ENCODE data around the gene CAMTA1. TPM values are rescaled to one million over a fixed set of nuclear protein-coding genes. Genes with fewer than 3 reads are reported as not detected.

Gene CAMTA1
- total RNA-seq, 1 donor from 2014 or later: 63.8 TPM

- no peak for TF ChIP-seq CTCF (IDR thresholded peaks at IDR 0.05)
- H3K9me3 Mint-ChIP-seq (ENCODE audit: low read depth): no peaks in the 10 kb centered on the region
- H3K4me1 Mint-ChIP-seq (ENCODE audit: low read depth): peaks cover 12% of the 10 kb centered on the region
- no peak for DNase-seq (ENCODE audit: low spot score)
- H3K27ac Mint-ChIP-seq (ENCODE audit: unreplicated experiment): peak overlapping the region; percentile 90
- peak overlapping the region; percentile 25 for H3K4me3 Mint-ChIP-seq (ENCODE audit: unreplicated experiment)
- H3K36me3 Mint-ChIP-seq (ENCODE audit: low read depth): peaks cover 6% of the 10 kb centered on the region
- no peaks in the 10 kb centered on the region for H3K27me3 Mint-ChIP-seq (ENCODE audit: low read depth)
Observed at GRCh38 chr1:7781923-7782495, 996.8 kb downstream of the CAMTA1 start.

GRCh38 chr1:7783178-7783711, 998.0 kb downstream of the CAMTA1 start:
- no peaks in the 10 kb centered on the region for H3K9me3 Mint-ChIP-seq (ENCODE audit: low read depth)
- DNase-seq (ENCODE audit: low spot score): no peak
- peak overlapping the region; percentile 90 for H3K27ac Mint-ChIP-seq (ENCODE audit: unreplicated experiment)
- peaks cover 12% of the 10 kb centered on the region for H3K4me1 Mint-ChIP-seq (ENCODE audit: low read depth)
- H3K36me3 Mint-ChIP-seq (ENCODE audit: low read depth): peaks cover 6% of the 10 kb centered on the region
- peak overlapping the region; percentile 76 for H3K4me3 Mint-ChIP-seq (ENCODE audit: unreplicated experiment)
- H3K27me3 Mint-ChIP-seq (ENCODE audit: low read depth): no peaks in the 10 kb centered on the region
- TF ChIP-seq CTCF (IDR thresholded peaks at IDR 0.05): no peak

- peak within 1 kb of the TSS; percentile 76 for H3K4me3 Mint-ChIP-seq (ENCODE audit: unreplicated experiment)
- peak within 1 kb of the TSS; percentile 90 for H3K27ac Mint-ChIP-seq (ENCODE audit: unreplicated experiment)
- TF ChIP-seq CTCF (IDR thresholded peaks at IDR 0.05): no peak
- H3K36me3 Mint-ChIP-seq (ENCODE audit: low read depth): peaks cover 4% of the 10 kb centered on the region
- no peaks in the 10 kb centered on the region for H3K27me3 Mint-ChIP-seq (ENCODE audit: low read depth)
- H3K4me1 Mint-ChIP-seq (ENCODE audit: low read depth): peaks cover 12% of the 10 kb centered on the region
- no peaks in the 10 kb centered on the region for H3K9me3 Mint-ChIP-seq (ENCODE audit: low read depth)
- peak; percentile 98 for DNase-seq (ENCODE audit: low spot score)
Observed at GRCh38 chr1:7783826-7784491, 998.7 kb downstream of the CAMTA1 start, which contains the start of gene PER3. TSS of gene PER3 (plus strand) at chr1:7784291. CDS start at chr1:7784878, 587 bp downstream.

GRCh38 chr1:7784492-7785071, 999.3 kb downstream of the CAMTA1 start:
- peak overlapping the region; percentile 22 for H3K4me3 Mint-ChIP-seq (ENCODE audit: unreplicated experiment)
- no peak overlapping the region for H3K27ac Mint-ChIP-seq (ENCODE audit: unreplicated experiment)
- peaks cover 12% of the 10 kb centered on the region for H3K4me1 Mint-ChIP-seq (ENCODE audit: low read depth)
- no peak for DNase-seq (ENCODE audit: low spot score)
- TF ChIP-seq CTCF (IDR thresholded peaks at IDR 0.05): no peak
- peaks cover 4% of the 10 kb centered on the region for H3K36me3 Mint-ChIP-seq (ENCODE audit: low read depth)
- no peaks in the 10 kb centered on the region for H3K9me3 Mint-ChIP-seq (ENCODE audit: low read depth)
- H3K27me3 Mint-ChIP-seq (ENCODE audit: low read depth): no peaks in the 10 kb centered on the region

GRCh38 chr1:7785108-7785507, 999.9 kb downstream of the CAMTA1 start:
- DNase-seq (ENCODE audit: low spot score): no peak
- H3K4me1 Mint-ChIP-seq (ENCODE audit: low read depth): peaks cover 12% of the 10 kb centered on the region
- H3K4me3 Mint-ChIP-seq (ENCODE audit: unreplicated experiment): no peak overlapping the region
- H3K9me3 Mint-ChIP-seq (ENCODE audit: low read depth): no peaks in the 10 kb centered on the region
- H3K27me3 Mint-ChIP-seq (ENCODE audit: low read depth): no peaks in the 10 kb centered on the region
- peaks cover 2% of the 10 kb centered on the region for H3K36me3 Mint-ChIP-seq (ENCODE audit: low read depth)
- peak overlapping the region; percentile 33 for H3K27ac Mint-ChIP-seq (ENCODE audit: unreplicated experiment)
- TF ChIP-seq CTCF (IDR thresholded peaks at IDR 0.05): no peak
